Measurements from ENCODE around the gene TNFSF15. TPM values are rescaled to one million over a fixed set of nuclear protein-coding genes. Genes with fewer than 3 reads are reported as not detected.

The TNFSF15 gene
- total RNA-seq, 1 experiment from 2014 or later, result 0.03 TPM

GRCh38 chr9:114754581-114754980 lies 51.3 kb downstream of the TNFSF15 start:
- ChIA-PET POLR2A (no interaction called here), CTCF (no interaction called here)

GRCh38 chr9:114746591-114747346 lies 59.1 kb downstream of the TNFSF15 start:
- CTCF ChIA-PET, result no interaction called here
- H3K4me3 ChIP-seq (ENCODE audit: low read depth in 2 of 2, low read length in 2 of 2), result no peak overlapping the region
- in situ Hi-C loops (cut with HindIII; ENCODE audit: low pct_unique_long_range_greater_than_20kb, low sequenced_read_pairs) (no loop called here), intact Hi-C loops (cut with micrococcal nuclease; ENCODE audit: unreplicated experiment) (no loop called here)
- no peaks in the 10 kb centered on the region for H3K36me3 ChIP-seq (ENCODE audit: control insufficient read depth, insufficient read depth, low read length)
- POLR2A ChIA-PET, result no interaction called here
- no TSS peak for BruUV-seq (replicated peaks)
- no peaks in the 10 kb centered on the region for H3K4me1 ChIP-seq (ENCODE audit: control insufficient read depth, insufficient read depth, low read length)
- no peaks in the 10 kb centered on the region for H3K27me3 ChIP-seq (ENCODE audit: control insufficient read depth, insufficient read depth, low read length)
- DNase-seq (ENCODE audit: low read depth, low spot score) (no peak), ATAC-seq (no peak)
- TF ChIP-seq TCF7L2 (IDR thresholded peaks at IDR 0.05; ENCODE audit: low read depth, low read length) (no peak), SIN3A (IDR thresholded peaks at IDR 0.05; ENCODE audit: borderline replicate concordance, insufficient read depth, low read depth, low read length) (no peak), CTCF (IDR thresholded peaks at IDR 0.05) (no peak), REST (IDR thresholded peaks at IDR 0.05; ENCODE audit: insufficient read depth in 1 of 2, low read depth in 2 of 2, low read length in 1 of 2) (no peak), POLR2AphosphoS5 (IDR thresholded peaks at IDR 0.05; ENCODE audit: low read depth, low read length) (no peak)
- H3K9me3 ChIP-seq (ENCODE audit: control insufficient read depth, insufficient read depth, low read depth, low read length), result no peaks in the 10 kb centered on the region
- H3K27ac ChIP-seq (ENCODE audit: low read length), result no peak overlapping the region

More at GRCh38 chr9:114754581-114754980, 51.3 kb downstream of the TNFSF15 start:
- ATAC-seq, result no peak
- H3K4me1 ChIP-seq (ENCODE audit: control insufficient read depth, insufficient read depth, low read length), result no peaks in the 10 kb centered on the region
- H3K4me3 ChIP-seq (ENCODE audit: low read depth in 2 of 2, low read length in 2 of 2), result no peak overlapping the region
- DNase-seq (ENCODE audit: low read depth, low spot score), result no peak
- no peaks in the 10 kb centered on the region for H3K9me3 ChIP-seq (ENCODE audit: control insufficient read depth, insufficient read depth, low read depth, low read length)
- no peaks in the 10 kb centered on the region for H3K27me3 ChIP-seq (ENCODE audit: control insufficient read depth, insufficient read depth, low read length)
- no peak overlapping the region for H3K27ac ChIP-seq (ENCODE audit: low read length)
- intact Hi-C loops (cut with micrococcal nuclease; ENCODE audit: unreplicated experiment), result no loop called here
- in situ Hi-C loops (cut with HindIII; ENCODE audit: low pct_unique_long_range_greater_than_20kb, low sequenced_read_pairs), result no loop called here
- no TSS peak for BruUV-seq (replicated peaks)
- H3K36me3 ChIP-seq (ENCODE audit: control insufficient read depth, insufficient read depth, low read length), result no peaks in the 10 kb centered on the region
- TF ChIP-seq REST (IDR thresholded peaks at IDR 0.05; ENCODE audit: insufficient read depth in 1 of 2, low read depth in 2 of 2, low read length in 1 of 2), result no peak
- no peak for TF ChIP-seq TCF7L2 (IDR thresholded peaks at IDR 0.05; ENCODE audit: low read depth, low read length)
- TF ChIP-seq CTCF (IDR thresholded peaks at IDR 0.05), result no peak
- TF ChIP-seq SIN3A (IDR thresholded peaks at IDR 0.05; ENCODE audit: borderline replicate concordance, insufficient read depth, low read depth, low read length), result no peak

Data from Panc1 (cell line).